HG03280 (cell line): Measurements from ENCODE around the gene NPM1.
"Not testable (repeated sequence)": the region's sequence is repeated elsewhere in the genome, so short reads cannot be mapped to it uniquely, and the experiment has no call there.

ENCODE experiments used
- ATAC-seq: cut with Tn5 transposase; IDR thresholded peaks from one replicate; pipeline ENCODE4 v1.9.1; 2021; ENCODE audit warnings: mild to moderate bottlenecking, moderate library complexity; ENCODE audit not compliant: unreplicated experiment

NPM1 gene

DNA sequence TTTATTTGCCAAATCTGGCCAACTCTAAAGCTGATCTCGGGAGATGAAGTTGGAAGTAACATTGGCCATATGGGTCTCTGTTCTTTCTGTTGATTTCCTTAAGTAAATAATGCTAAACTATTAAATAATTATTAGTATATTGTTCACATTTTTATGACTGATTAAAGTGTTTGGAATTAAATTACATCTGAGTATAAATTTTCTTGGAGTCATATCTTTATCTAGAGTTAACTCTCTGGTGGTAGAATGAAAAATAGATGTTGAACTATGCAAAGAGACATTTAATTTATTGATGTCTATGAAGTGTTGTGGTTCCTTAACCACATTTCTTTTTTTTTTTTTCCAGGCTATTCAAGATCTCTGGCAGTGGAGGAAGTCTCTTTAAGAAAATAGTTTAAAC, 22.5 kb downstream of the NPM1 start:
- no peak for ATAC-seq

DNA sequence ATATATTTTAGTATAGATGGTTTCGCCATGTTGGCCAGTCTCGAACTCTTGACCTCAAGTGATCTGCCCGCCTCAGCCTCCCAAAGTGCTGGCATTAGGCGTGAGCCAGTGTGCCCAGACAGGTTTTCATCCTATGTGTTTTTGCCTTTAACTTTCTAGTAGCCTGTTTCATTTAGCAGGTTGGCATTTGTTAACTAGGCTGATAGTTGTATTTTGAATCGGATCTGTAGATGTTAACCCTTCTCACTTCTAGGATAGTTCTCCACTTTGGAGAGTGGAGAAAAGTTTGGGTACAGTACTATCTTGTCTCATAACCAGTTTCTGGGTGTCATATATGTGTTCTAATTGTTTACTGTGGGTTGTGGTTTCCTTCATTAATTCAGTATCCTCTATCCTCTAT, 24.5 kb downstream of the NPM1 start:
- ATAC-seq = no peak

DNA sequence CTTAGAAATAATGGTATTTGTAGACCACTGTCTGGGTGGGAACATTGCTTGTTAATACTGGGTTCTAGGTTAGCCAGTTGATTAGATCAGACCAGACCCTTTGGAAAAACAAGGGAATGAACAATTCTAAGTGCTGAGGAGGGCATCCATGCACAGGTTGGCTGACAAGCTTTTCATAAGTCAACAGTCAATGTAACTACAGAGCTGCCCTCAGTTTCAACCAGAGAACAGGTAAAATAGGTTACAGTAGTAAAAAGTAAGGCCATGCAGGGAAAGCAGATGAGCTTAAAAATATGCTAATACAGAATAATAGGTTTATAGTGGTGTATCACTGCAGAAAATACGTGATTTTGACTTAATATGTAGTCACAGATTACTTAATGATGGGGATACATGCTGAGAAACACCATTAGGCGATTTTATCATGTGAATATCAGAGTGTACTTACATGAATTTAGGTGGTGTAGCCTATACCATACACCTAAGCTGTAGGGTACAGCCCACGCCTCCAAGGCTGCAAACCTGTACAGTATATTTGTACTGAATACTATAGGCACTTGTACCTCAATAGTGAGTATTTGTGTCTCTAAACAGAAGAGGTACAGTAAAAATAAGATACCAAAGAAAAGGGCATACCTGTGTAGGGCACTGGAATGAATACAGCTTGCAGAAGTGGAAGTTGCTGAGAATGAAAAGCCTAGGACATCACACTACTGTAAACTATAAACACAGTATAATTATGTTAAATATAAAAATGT, 25.7 kb downstream of the NPM1 start:
- ATAC-seq = no peak

DNA sequence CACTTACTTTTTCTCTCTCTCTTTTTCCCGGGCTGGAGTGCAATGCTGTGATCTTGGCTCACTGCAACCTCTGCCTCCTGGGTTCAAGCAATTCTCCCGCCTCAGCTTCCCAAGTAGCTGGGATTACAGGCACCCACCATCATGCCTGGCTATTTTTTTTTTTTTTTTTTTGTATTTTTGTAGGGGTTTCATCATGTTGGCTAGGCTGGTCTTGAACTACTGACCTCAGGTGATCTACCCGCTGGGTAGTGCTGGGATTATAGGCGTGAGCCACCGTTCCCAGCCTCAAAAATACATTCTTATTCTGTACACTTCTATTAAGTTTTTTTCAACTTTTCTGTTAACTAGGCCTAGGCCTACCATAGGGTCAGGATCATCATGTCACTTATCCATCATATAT, 26.3 kb downstream of the NPM1 start:
- ATAC-seq = not testable (repeated sequence)

DNA sequence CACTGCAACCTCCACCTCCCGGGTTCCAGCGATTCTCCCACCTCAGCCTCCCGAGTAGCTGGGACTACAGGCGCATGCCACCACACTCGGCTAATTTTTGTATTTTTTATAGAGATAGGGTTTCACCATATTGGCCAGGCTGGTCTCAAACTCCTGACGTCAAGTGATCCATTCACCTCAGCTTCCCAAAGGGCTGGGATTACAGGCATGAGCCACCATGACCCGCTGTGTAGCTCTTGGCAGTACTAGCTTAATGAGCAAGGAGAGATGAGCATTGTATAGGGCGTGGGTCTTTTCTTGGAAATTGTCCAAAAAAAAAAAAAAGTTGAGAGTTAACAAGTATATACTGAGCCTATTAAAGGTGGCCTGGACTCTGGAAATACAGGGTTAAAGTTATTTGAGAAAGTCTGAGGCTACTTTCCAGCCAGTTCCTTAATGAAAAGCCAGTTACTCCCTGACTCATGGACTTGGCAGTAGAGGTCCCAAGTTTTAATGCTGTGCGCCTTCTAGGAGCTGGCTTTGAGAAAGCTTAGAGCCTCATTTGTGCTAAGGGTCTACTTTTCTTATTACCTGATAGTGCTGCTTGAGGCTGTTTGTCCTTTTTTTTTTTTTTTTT, 27.6 kb downstream of the NPM1 start:
- no peak for ATAC-seq

DNA sequence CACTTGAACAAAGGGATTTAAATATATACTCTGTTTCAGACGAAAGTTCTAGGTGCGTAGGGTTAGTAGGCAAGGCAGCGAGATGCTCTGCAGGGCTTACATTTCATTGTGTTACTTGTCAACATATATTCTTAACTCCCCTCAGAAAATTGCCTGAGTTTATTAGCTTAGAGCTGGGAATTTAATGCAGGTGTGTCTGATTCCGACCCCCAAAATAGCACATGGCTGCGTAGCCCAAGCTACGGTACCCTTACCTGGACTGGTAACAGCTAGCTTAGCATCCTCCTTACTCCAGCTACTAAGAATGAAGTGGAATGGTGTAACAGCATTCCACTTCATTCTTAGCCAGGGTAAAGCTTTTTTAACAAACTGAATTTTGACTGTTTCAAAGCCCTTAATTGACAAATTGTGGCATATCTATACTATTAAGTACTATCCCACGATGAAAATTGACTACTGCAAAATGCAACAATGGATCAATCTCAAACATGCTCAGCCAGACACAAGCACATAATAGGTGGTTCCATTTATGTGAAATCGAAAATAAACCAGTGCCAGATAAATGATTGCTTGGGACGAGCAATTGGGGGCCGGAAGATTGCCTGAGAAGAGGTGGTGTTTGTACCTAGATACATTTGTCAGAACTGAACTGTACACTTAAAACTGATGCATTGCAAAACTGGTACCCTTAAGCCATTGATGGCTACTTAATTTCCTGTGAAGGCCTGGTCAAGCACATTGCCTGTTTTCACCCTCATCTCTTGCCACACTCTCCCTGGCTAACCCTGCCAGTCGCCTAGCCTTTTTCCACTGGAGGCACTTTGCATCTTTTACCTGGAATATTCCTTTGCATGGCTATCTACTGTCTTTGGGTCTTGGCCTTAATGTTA, 28.8 kb downstream of the NPM1 start:
- ATAC-seq = no peak

DNA sequence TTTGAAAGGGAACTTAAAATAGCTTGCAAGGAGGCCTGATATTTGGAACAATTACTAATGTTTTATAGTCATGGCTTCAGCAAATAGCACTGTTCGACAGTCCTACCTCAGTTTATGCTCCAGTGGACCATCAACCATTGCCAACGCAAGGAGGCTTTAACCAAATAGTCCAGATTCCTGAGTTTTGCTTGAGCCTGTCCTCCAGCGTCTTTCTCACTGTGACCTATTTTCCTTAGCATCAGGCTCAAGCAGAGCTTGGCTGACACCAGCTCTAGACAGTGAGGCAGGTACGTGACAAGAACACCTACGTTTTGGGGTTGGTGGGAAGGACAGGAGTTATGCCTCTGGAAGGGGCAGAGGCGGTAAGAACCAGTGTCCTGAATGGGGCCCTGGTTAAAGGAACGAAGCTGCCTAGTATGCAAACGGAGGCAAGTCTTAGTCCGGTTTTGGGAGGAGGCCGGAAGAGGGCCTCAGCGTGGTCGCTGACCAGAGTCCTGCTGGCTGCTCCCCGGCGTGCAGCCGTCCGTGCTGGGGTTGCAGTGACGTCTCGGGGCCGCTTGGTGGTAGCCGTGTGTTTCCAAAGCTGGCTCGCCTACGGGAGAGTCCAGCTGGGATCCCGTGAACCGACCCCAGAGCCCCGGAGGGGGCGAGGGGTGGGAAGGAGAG, 30.8 kb downstream of the NPM1 start:
- ATAC-seq = peak; percentile 76

DNA sequence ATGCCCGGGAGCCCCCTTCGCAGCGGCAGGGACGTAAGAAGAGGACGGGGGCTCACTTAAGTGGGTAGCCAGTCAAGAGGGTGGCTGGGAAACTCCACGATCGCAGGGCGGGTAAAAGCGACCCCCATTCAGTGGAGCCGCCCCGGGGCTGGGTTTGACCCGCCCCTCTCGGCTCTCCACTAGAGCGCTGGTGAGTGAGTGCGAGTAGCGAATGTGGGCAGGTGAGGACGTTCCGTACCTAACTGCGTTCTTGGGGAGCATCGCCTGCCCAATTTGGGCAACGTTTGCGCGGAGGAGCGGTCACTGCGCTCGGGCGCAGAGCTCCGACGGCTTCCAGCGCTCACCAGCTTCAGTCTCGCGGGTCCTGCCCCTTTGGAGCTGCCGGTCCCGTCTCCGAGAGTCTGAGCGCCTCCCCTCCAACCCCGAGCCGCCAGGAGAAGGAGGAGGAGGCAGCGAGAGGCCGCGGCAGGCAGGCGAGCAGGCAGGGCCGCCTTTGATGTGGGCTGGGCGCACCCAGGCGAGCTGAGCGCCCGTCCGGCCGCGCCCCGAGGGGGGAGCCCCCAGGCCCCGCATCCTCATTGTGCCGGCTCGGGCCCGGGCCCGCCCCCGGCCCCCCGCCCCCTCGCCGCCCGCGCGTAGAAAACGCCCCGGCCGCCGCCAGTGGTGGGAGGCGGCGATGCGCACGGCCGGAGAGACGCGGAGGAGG, 31.5 kb downstream of the NPM1 start, which contains the start of gene FGF18:
TSS of gene FGF18 (plus strand) at position 666 of the 706 bp plus-strand sequence. CDS start 553 bp downstream, outside the sequence.
- peak; percentile 42 for ATAC-seq

DNA sequence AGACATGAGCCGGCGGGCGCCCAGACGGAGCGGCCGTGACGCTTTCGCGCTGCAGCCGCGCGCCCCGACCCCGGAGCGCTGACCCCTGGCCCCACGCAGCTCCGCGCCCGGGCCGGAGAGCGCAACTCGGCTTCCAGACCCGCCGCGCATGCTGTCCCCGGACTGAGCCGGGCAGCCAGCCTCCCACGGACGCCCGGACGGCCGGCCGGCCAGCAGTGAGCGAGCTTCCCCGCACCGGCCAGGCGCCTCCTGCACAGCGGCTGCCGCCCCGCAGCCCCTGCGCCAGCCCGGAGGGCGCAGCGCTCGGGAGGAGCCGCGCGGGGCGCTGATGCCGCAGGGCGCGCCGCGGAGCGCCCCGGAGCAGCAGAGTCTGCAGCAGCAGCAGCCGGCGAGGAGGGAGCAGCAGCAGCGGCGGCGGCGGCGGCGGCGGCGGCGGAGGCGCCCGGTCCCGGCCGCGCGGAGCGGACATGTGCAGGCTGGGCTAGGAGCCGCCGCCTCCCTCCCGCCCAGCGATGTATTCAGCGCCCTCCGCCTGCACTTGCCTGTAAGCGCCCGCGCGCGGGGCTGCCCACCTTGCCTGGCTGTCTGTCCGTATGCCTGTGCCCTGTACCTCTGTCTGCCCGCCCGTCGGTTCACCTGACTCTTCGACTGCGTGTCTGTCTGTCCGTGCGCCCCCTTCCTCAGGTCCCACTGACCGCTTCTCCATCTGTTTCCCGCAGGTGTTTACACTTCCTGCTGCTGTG, 32.2 kb downstream of the NPM1 start:
- peak; percentile 21 for ATAC-seq

DNA sequence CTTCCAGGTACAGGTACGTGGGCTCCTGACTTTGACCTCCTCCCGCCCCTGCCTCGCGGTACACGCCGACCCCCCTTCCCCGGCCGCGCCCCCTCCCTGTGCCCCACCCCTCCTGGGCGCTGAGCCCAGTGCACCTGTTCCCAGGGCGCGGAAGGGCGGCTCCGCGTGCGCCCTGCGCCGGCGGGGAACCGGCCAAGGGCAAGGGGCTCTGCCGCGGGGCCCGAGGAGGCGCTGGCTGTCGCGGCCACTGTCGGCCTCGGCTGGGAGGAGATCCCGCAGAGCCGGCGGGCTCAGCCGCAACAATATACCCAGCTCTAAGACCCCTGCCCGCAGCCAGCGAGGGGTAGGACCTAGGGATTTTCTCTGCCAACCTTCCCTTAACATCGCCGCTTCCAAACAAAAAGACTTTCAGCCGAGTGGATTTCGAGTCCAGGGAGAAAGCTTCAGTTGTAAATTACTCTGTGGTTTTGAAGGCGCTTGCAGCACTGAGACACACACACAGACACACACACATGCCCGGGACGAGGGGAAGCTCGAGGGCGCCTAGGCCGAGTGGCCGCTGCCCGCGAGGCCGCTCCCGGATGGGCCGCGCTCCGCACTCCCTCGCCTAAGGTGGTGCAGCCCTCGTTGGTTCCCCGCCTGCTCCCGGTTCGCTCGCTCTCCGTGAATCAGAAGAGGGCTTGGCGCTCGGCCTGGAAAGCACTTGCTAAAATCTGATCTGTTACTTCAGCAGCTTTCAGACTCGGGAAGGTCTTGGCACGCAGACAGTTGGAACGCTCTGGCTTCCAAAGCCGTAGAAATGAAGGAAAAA, 33.0 kb downstream of the NPM1 start:
- ATAC-seq = no peak

DNA sequence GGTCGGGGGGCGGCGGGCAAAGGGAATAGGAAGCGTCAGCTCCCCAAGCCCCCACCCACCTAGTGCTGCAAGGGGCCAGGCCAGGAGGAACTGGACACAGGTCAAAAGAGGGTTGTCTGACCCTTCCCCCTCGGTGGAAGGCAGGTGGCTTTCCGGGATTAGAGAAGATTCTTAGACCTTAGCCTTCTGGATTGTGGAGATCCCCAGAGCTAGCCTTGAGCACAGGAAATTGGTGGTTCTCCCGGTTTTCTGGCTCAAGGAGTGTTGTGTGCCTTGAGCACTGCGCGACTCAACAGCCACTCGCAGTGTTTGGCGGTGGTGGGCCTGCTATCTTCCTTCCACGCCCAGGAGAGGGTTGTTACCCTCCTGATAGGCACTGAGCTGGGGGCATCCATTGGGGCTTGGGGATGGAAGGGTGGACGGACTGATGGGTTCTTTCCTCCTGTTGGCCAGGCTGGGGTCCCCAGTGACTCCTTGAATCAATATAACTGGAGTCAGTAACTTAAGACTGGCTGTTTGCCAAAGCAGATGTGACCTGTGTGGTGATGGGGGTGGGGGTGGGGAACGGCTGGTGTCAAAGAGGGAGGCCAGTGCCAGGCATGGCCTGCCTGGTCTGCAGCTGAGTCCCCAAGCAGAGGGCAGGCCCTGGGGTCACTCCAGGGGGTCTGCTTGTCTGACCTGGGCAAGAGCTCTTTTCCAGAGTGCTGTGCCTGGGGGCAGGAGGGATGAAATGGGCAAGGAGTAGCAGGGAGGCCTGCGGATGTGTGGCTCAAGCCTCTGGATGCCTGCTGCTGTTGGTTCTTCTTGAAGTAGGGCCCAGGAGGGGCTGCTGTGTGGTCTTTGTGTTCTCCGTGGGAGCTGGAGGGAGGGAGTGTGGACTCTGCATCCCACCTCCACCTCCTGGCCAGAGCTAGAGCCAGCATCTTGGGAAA, 33.9 kb downstream of the NPM1 start:
- ATAC-seq = no peak

DNA sequence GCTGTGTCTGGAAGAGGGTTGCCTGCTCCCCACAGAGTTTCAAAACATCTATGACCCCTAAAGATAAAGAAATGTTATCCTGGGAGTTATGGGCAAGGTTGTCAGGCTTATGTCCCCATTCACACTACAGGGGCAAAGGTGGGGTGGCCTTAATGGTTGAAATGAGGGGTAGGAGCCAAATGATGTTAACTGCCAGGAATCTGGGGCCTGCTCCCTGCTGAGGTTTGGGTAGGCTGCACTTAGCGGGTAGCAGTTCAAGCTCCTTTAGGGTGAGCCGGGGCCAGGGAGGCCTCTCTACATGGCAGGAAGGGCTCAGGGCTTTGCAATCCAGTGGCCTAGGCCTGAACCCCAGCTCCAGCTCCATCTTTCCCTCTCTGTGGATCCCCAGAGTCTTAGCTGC, 34.8 kb downstream of the NPM1 start:
- ATAC-seq = no peak

DNA sequence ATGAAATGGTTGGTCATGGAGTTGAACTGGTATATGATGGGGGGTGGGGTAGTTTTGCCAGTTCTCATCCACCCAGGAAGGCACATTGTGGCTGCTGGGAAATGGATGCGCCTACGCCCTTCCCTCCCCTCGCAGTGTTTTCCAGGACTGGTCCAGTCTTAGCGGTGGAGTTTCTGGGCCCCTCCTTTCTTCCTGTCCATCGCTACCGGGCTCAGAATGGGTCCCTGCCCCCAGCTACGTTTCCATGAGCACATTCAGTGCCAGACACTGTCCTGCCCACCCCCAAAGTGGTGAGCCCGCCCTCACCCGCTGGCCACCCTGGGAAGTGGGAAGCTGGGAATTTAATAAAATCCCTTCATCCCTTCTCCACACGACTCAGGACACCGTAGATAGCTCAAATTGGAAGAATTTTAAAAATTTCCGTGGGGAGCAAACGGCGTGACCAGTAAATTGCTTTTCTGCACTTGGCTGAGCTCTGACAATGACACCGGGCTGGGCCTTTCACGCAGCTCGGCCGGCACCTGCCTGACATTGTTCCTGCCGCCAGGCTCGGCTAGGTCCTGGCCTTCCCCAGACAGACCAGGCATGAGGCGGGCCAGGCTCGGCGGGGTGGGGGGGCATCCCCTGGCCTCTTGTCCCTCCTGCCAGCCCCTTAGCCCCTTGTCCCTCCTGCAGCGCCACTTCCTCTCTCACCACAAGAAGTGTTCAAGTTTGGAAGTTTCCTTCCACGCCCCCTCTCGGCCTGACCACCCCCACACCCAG, 35.4 kb downstream of the NPM1 start:
- ATAC-seq = no peak

DNA sequence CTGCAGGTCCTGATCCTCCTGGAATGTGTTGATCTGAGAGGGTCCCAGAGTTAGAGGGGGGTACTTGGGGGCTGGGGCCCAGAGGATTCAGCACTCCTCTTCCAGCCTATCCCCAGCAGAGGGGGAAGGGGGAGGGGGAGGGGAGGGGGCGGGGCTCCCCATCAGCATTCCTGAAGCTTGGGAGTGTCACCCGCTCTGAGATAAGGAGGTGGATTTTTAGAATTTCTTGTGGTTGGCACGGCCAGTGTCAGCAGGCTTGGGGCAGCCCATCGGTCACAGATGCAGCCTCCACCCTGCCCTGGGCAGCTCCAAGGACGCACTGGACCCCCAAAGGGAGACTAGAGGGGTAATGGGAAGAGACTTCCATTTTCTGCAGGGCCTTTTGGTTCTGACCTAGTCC, 37.1 kb downstream of the NPM1 start:
- no peak for ATAC-seq

DNA sequence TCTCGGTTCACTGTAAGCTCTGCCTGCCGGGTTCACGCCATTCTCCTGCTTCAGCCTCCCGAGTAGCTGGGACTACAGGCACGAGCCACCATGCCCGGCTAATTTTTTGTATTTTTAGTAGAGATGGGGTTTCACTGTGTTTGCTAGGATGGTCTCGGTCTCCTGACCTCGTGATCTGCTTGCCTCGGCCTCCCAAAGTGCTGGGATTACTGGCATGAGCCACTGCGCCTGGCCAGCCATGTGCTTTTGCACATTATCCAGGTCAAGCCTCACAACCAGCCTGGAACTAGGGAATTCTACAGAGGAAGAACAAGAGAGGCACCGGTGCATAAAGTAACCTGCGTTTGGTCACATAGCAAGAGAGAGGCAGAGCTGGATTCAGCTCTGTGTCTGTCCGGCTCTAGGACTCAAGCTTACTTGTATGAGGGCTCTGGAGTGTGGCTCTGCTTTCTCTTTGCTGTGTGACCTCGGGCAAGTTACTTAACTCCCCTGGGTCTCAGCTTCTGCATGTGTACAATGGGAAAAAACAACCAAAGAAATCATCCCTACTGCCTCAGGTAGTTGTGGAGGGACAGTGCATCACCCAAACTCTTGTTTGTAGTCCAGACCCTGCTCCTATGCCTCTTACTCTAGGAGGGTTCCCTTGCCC, 38.1 kb downstream of the NPM1 start:
- ATAC-seq = no peak

DNA sequence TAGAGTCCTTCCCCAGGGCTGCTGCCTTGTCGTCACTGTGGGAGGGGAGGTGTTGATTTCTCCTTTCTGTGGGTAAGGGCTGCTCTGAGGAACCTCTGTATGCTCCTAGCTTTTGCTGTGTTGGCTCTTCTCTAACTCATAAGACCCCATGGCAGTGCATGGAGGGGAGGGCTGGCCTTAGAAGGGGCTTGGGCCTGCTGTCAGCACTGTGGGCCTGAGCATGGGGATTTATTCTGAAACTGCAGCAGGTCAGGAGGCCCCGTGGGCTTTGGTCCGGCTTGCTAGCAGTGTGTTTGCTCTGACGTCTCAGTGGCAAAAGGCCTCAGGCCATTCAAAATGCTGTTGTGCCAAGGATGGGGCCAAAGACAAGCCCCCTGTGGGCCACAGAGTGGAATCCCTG, 38.6 kb downstream of the NPM1 start:
- ATAC-seq = no peak

DNA sequence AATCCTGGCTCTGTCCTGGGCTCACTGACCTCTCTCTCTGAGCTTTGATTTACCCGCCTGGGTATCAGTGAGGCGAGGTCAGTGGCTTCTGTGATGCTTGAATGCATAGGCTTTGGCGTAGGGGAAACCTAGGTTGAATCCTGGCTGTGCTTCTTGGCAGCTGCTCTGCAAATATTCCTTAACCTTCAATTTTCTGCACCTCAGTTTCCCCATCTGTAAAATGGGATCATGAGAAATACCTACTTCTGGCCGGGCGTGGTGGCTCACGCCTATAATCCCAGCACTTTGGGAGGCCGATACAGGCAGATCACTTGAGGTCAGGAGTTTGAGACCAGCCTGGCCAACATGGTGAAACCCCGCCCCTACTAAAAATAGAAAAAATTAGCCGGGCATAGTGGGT, 39.0 kb downstream of the NPM1 start:
- ATAC-seq = no peak
